ENCODE data around the gene PXDN. TPM values are rescaled to one million over a fixed set of nuclear protein-coding genes. Genes with fewer than 3 reads are reported as not detected.

PXDN gene
- total and polyA plus RNA-seq, 9 donors: 36.0 to 116 (median 54.5) TPM

DNA sequence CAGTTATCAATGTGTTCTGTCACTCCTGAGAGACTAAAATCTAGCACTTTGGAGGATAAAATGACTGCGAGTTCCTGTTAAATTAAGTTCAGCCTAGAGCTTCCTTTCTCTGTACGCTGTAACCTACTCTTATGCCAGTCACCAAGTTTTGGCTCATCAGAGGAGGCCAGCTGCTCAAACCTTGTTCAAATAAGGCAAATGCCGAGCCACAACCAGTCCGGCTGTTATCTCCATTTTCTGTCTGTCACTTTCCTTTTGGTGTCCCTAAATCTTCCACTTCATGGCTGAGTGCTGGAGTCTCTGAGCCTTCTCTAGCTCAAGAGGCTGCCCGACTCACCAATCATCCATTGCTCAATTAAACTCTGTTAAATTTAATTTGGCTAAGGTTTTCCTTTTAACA is 33.5 kb upstream of the PXDN start:
- Histone ChIP-seq H3K27me3 (no peaks in the 10 kb centered on the region), H3K36me3 (no peaks in the 10 kb centered on the region), H3K4me3 (no peak overlapping the region), H3K27ac (no peak overlapping the region), H3K4me1 (ENCODE audit: insufficient read depth) (no peaks in the 10 kb centered on the region), H3K9me3 (no peaks in the 10 kb centered on the region)
- TF ChIP-seq EP300 (IDR thresholded peaks at IDR 0.05) (no peak), POLR2A (IDR thresholded peaks at IDR 0.05) (no peak)
- TF ChIP-seq, protein P1, sequence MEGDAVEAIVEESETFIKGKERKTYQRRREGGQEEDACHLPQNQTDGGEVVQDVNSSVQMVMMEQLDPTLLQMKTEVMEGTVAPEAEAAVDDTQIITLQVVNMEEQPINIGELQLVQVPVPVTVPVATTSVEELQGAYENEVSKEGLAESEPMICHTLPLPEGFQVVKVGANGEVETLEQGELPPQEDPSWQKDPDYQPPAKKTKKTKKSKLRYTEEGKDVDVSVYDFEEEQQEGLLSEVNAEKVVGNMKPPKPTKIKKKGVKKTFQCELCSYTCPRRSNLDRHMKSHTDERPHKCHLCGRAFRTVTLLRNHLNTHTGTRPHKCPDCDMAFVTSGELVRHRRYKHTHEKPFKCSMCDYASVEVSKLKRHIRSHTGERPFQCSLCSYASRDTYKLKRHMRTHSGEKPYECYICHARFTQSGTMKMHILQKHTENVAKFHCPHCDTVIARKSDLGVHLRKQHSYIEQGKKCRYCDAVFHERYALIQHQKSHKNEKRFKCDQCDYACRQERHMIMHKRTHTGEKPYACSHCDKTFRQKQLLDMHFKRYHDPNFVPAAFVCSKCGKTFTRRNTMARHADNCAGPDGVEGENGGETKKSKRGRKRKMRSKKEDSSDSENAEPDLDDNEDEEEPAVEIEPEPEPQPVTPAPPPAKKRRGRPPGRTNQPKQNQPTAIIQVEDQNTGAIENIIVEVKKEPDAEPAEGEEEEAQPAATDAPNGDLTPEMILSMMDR (IDR thresholded peaks at IDR 0.05): no peak
- WGBS, 3 donors: 69 to 94% (median 86%) methylated on average over 5 of the region's 5 CpGs
- no peak for DNase-seq
- intact Hi-C loops (cut with DNase I): no loop called here

DNA sequence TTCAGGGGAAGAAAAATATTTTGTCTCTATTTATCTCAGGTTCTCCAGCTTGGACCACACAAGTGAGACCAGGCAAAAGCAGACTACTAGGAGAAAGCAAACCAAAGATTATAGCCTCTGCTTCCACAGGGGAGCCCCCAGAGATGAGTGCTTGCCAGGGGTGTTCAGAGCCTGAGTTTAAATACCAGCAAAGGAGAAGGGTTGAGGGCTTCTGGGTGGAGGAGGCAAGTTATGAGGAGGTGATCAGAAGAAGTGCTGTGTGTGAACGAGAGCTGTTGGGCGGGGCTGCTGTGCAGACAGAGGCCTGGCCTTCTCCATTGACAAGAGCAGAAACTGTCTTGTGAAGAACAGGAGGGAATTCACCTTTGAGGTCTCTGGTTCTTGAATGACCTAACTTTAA is 32.8 kb upstream of the PXDN start:
- no peak for DNase-seq
- Histone ChIP-seq H3K4me1 (ENCODE audit: insufficient read depth) (no peaks in the 10 kb centered on the region), H3K27me3 (no peaks in the 10 kb centered on the region), H3K36me3 (no peaks in the 10 kb centered on the region), H3K4me3 (no peak overlapping the region), H3K9me3 (no peaks in the 10 kb centered on the region), H3K27ac (no peak overlapping the region)
- TF ChIP-seq, protein P1 (IDR thresholded peaks at IDR 0.05): no peak
- no peak for TF ChIP-seq EP300 (IDR thresholded peaks at IDR 0.05)
- no peak for TF ChIP-seq POLR2A (IDR thresholded peaks at IDR 0.05)
- intact Hi-C loops (cut with DNase I): no loop called here
- 70 to 85% (median 81%) methylated on average over 2 of the region's 2 CpGs for WGBS, 3 donors

DNA sequence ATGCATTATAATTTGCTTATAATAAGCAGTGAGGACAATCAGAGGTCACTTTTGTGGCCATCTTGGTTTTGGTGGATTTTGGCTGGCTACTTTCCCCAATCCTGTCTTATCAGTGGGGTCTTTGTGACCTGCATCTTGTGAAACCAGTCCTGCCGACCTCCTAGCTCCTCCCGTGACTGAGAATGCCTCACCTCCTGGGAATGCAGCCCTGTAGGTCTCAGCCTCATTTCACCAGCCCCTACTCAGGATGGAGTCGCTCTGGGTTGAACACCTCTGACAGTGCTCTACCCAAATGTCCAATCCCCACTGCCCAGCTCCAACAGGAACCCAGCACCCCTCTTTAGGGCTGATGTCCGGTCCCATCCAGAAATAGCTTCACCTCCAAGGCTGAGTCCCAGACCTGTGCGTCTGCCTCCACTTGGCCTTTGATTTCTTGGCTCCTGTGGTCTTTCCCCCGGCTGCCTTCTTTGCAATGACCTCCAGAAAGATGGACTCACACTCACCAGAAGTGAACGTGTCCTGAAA is 31.3 kb upstream of the PXDN start:
- intact Hi-C loops (cut with DNase I): no loop called here
- no peaks in the 10 kb centered on the region for H3K36me3 ChIP-seq
- H3K4me3 ChIP-seq: no peak overlapping the region
- H3K9me3 ChIP-seq: no peaks in the 10 kb centered on the region
- H3K27me3 ChIP-seq: no peaks in the 10 kb centered on the region
- no peak for TF ChIP-seq POLR2A (IDR thresholded peaks at IDR 0.05)
- TF ChIP-seq EP300 (IDR thresholded peaks at IDR 0.05): no peak
- TF ChIP-seq, protein P1 (IDR thresholded peaks at IDR 0.05): no peak
- H3K4me1 ChIP-seq (ENCODE audit: insufficient read depth): no peaks in the 10 kb centered on the region
- H3K27ac ChIP-seq: no peak overlapping the region
- no peak for DNase-seq
- 83 to 91% (median 90%) methylated on average over 7 of the region's 7 CpGs for WGBS, 3 donors

DNA sequence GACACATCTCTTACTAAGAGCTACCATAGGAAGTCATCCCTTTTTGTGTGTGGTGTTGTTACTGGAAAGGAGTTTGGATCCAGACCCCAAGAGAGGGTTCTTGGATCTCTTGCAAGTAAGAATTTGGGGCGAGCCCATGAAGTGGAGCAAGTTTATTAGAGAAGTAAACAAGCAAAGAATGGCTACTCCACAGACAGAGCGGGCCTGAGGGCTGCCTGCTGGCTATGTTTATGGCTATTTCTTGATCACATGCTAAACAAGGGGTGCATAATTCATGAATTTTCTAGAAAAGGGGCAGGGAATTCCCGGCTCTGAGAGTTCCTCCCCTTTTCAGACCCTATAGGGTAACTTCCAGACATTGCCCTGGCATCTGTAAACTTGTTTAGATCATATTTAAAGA is 30.6 kb upstream of the PXDN start:
- Histone ChIP-seq H3K27ac (no peak overlapping the region), H3K9me3 (no peaks in the 10 kb centered on the region), H3K4me1 (ENCODE audit: insufficient read depth) (no peaks in the 10 kb centered on the region), H3K27me3 (no peaks in the 10 kb centered on the region), H3K36me3 (no peaks in the 10 kb centered on the region), H3K4me3 (no peak overlapping the region)
- DNase-seq: no peak
- intact Hi-C loops (cut with DNase I): no loop called here
- 88 to 92% (median 90%) methylated on average over 3 of the region's 3 CpGs for WGBS, 3 donors
- TF ChIP-seq EP300 (IDR thresholded peaks at IDR 0.05) (no peak), POLR2A (IDR thresholded peaks at IDR 0.05) (no peak)
- TF ChIP-seq, protein P1 (IDR thresholded peaks at IDR 0.05): no peak
